Rectal smooth muscle tissue (tissue), 1 donor: ENCODE data around the gene ZGPAT.

Experiments
- H3K27ac ChIP-seq: one replicate; pipeline ENCODE4 v1.7.0; 2013; ENCODE audit warnings: low read depth, low read length, inconsistent platforms
- H3K27me3 ChIP-seq: one replicate; pipeline ENCODE4 v1.7.0; 2013; ENCODE audit warnings: low read length; ENCODE audit not compliant: control insufficient read depth, insufficient read depth
- H3K36me3 ChIP-seq: one replicate; pipeline ENCODE4 v1.7.0; 2013; ENCODE audit warnings: low read length; ENCODE audit not compliant: control insufficient read depth, insufficient read depth
- H3K4me1 ChIP-seq: one replicate; pipeline ENCODE4 v1.7.0; 2013; ENCODE audit warnings: low read length; ENCODE audit not compliant: control insufficient read depth, insufficient read depth
- H3K4me3 ChIP-seq: one replicate; pipeline ENCODE4 v1.7.0; 2013; ENCODE audit warnings: low read length
- H3K9ac ChIP-seq: one replicate; pipeline ENCODE4 v1.7.0; 2013; ENCODE audit warnings: low read length

ZGPAT gene

DNA sequence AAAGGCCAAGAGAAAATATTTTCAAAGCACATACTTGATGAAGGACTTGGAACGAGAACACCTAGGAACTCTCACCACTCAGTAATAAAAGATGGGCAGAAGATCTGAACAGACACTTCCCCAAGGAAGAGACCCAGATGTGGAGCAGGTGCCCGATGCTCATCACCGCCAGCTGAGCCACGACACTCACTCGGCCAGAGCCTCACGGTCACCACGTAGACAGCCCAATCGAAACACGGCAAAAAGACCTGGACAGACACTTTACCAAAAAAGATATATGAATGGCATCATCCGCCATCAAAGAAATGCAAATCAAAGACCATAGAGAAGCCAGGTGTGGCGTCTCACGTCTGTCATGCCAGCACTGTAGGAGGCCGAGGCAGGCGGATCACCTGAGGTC is 73.3 kb downstream of the ZGPAT start:
- Histone ChIP-seq H3K9ac (no peak overlapping the region), H3K27me3 (no peaks in the 10 kb centered on the region), H3K36me3 (no peaks in the 10 kb centered on the region), H3K27ac (no peak overlapping the region), H3K4me1 (no peaks in the 10 kb centered on the region), H3K4me3 (no peak overlapping the region)

DNA sequence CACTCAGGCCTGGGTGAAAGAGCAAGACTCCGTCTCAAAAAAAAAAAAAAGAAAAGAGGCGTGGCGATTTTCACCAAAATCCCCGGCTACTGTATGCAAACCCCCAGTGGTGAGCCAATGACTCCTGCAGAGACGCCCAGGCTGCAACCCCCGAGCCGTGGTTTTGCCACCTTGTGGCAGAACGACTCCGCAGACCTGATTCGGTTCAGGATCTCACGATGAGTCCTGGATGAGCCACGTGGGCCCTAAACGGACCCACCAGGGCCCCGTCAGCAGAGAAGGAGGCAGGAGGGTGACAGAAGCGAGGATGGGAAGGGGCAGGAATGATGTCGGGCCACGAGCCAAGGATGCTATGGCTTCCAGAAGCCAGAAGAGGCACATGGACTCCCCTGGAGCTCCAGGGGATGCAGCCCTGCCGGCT is 74.2 kb downstream of the ZGPAT start:
- H3K36me3 ChIP-seq = no peaks in the 10 kb centered on the region
- no peak overlapping the region for H3K27ac ChIP-seq
- no peak overlapping the region for H3K4me3 ChIP-seq
- H3K9ac ChIP-seq = no peak overlapping the region
- H3K27me3 ChIP-seq = no peaks in the 10 kb centered on the region
- no peaks in the 10 kb centered on the region for H3K4me1 ChIP-seq

- Histone ChIP-seq H3K4me1 (no peaks in the 10 kb centered on the region), H3K27me3 (no peaks in the 10 kb centered on the region), H3K4me3 (no peak overlapping the region), H3K36me3 (no peaks in the 10 kb centered on the region), H3K27ac (no peak overlapping the region), H3K9ac (no peak overlapping the region)
Observed at GRCh38 chr20:63782521-63782971, 74.7 kb downstream of the ZGPAT start.

GRCh38 chr20:63783970-63784369 is 76.1 kb downstream of the ZGPAT start:
- Histone ChIP-seq H3K36me3 (no peaks in the 10 kb centered on the region), H3K4me3 (no peak overlapping the region), H3K9ac (no peak overlapping the region), H3K27ac (no peak overlapping the region), H3K4me1 (no peaks in the 10 kb centered on the region), H3K27me3 (no peaks in the 10 kb centered on the region)

DNA sequence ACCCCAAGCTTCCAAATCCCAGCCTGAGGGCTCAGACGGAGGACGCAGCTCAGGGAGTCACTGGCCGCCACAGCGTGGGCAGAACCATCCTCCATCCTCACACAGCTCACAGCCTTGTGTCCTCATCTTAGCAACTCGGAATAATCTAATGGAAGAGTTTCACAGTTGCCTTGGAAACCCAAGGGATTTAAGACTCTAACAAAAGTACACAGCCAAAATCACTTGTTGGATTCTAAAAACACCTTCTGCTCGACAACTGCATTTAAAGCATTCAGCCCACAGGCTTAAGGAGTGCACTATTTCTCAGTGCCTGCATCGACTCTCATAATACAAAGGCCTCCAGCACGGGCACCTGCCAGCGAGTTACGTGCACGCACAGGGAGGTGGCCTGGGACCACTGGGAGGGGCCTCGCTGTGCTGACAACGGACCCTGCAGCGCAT is 77.9 kb downstream of the ZGPAT start:
- no peaks in the 10 kb centered on the region for H3K36me3 ChIP-seq

More for the DNA sequence above, 77.9 kb downstream of the ZGPAT start:
- no peak overlapping the region for H3K9ac ChIP-seq
- H3K27me3 ChIP-seq = no peaks in the 10 kb centered on the region
- no peaks in the 10 kb centered on the region for H3K4me1 ChIP-seq
- H3K4me3 ChIP-seq = no peak overlapping the region
- no peak overlapping the region for H3K27ac ChIP-seq
